A673 (cell line): ENCODE data around the gene TGDS. TPM values are rescaled to one million over a fixed set of nuclear protein-coding genes. Genes with fewer than 3 reads are reported as not detected.

Experiments
- BruUV-seq: library from RNA; stranded (reverse); fragments of 400-500 nt; replicated peaks from 2 replicates; lab custom pipeline; 2021; lab: Mats Ljungman, UMichigan
- CTCF ChIA-PET: fragments of 300-600 bp; sonication (Branson Sonifier 250); formaldehyde crosslinking; loops from one replicate; lab custom pipeline; 2022; ENCODE audit warnings: antibody characterized with exemption; lab: Charles Lee
- POLR2A ChIA-PET: fragments of 300-600 bp; sonication (Branson Sonifier 250); formaldehyde crosslinking; loops from one replicate; lab custom pipeline; 2022; ENCODE audit warnings: antibody characterized with exemption; ENCODE audit not compliant: low non-redundant PET; lab: Charles Lee
- DNase-seq: peaks from one replicate; pipeline ENCODE4 v3.0.0-alpha.2; 2015; ENCODE audit warnings: low spot score
- H3K27ac ChIP-seq: fragments of 200-600 bp; sonication (generic); 2 replicates; pipeline ENCODE4 v1.5.1; 2016; ENCODE audit warnings: mixed run types, low read depth, mild to moderate bottlenecking, mixed read lengths, antibody characterized with exemption, low read length; ENCODE audit not compliant: poor library complexity, severe bottlenecking
- H3K27me3 ChIP-seq: fragments of 200-600 bp; sonication (generic); replicated peaks from 2 replicates; pipeline ENCODE4 v1.6.1; 2017; ENCODE audit warnings: mixed run types, low read depth, mild to moderate bottlenecking, mixed read lengths, antibody characterized with exemption, low read length; ENCODE audit not compliant: insufficient read depth, poor library complexity
- H3K36me3 ChIP-seq: fragments of 200-600 bp; sonication (generic); 2 replicates; pipeline ENCODE4 v1.6.1; 2016; ENCODE audit warnings: mixed run types, mild to moderate bottlenecking, mixed read lengths, antibody characterized with exemption, low read length; ENCODE audit not compliant: insufficient read depth, poor library complexity, severe bottlenecking
- H3K4me1 ChIP-seq: fragments of 200-600 bp; sonication (generic); 2 replicates; pipeline ENCODE4 v1.6.1; 2017; ENCODE audit warnings: mixed run types, mild to moderate bottlenecking, mixed read lengths, antibody characterized with exemption, low read length; ENCODE audit not compliant: insufficient read depth, poor library complexity, severe bottlenecking
- H3K4me3 ChIP-seq: fragments of 200-600 bp; sonication (generic); 2 replicates; pipeline ENCODE4 v1.5.1; 2016; ENCODE audit warnings: low read depth, mixed run types, mild to moderate bottlenecking, mixed read lengths, low read length; ENCODE audit not compliant: poor library complexity, severe bottlenecking
- H3K9me3 ChIP-seq: fragments of 200-600 bp; sonication (generic); 2 replicates; pipeline ENCODE4 v1.6.1; 2016; ENCODE audit warnings: mixed run types, low read depth, mild to moderate bottlenecking, mixed read lengths, antibody characterized with exemption, low read length; ENCODE audit not compliant: poor library complexity, severe bottlenecking
- EZH2 ChIP-seq: fragments of 200-600 bp; sonication (generic); IDR thresholded peaks from 2 replicates; pipeline ENCODE4 v1.6.1; 2017; ENCODE audit warnings: borderline replicate concordance, low read depth, mild to moderate bottlenecking, mixed read lengths, antibody characterized with exemption, low read length; ENCODE audit not compliant: poor library complexity, severe bottlenecking
- intact Hi-C: fragments of 100-400 bp; cut with micrococcal nuclease; formaldehyde crosslinking; loops from one replicate; pipeline ENCODE4 v1.10.0; 2022; ENCODE audit not compliant: unreplicated experiment
- total RNA-seq: library from RNA; stranded (reverse); gene quantifications from 2 replicates; pipeline ENCODE4 v1.2.3, GENCODE V29; 2021
- TF ChIP-seq, protein P1 (sequence below): fragments of 300-800, 200-600 bp; sonication (generic); conservative IDR thresholded peaks from 2 replicates; pipeline ENCODE4 v1.5.1; 2017; ENCODE audit warnings: low read depth, mild to moderate bottlenecking, antibody characterized with exemption, low read length, moderate library complexity, mixed read lengths

The TGDS gene
- total RNA-seq, 1 experiment from 2014 or later: 9.0 TPM

- Histone ChIP-seq H3K4me3 (no peak overlapping the region), H3K27ac (no peak overlapping the region), H3K4me1 (peaks cover 8% of the 10 kb centered on the region), H3K27me3 (no peaks in the 10 kb centered on the region), H3K9me3 (no peaks in the 10 kb centered on the region), H3K36me3 (peaks cover 23% of the 10 kb centered on the region)
- no peak for DNase-seq
- POLR2A ChIA-PET: no interaction called here
- CTCF ChIA-PET: no interaction called here
- TF ChIP-seq, protein P1, sequence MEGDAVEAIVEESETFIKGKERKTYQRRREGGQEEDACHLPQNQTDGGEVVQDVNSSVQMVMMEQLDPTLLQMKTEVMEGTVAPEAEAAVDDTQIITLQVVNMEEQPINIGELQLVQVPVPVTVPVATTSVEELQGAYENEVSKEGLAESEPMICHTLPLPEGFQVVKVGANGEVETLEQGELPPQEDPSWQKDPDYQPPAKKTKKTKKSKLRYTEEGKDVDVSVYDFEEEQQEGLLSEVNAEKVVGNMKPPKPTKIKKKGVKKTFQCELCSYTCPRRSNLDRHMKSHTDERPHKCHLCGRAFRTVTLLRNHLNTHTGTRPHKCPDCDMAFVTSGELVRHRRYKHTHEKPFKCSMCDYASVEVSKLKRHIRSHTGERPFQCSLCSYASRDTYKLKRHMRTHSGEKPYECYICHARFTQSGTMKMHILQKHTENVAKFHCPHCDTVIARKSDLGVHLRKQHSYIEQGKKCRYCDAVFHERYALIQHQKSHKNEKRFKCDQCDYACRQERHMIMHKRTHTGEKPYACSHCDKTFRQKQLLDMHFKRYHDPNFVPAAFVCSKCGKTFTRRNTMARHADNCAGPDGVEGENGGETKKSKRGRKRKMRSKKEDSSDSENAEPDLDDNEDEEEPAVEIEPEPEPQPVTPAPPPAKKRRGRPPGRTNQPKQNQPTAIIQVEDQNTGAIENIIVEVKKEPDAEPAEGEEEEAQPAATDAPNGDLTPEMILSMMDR: no peak
- no peak for TF ChIP-seq EZH2
- intact Hi-C loops: no loop called here
- no TSS peak for BruUV-seq
These were observed 5.2 kb downstream of the TGDS start for GRCh38 chr13:94590744-94591143.

DNA sequence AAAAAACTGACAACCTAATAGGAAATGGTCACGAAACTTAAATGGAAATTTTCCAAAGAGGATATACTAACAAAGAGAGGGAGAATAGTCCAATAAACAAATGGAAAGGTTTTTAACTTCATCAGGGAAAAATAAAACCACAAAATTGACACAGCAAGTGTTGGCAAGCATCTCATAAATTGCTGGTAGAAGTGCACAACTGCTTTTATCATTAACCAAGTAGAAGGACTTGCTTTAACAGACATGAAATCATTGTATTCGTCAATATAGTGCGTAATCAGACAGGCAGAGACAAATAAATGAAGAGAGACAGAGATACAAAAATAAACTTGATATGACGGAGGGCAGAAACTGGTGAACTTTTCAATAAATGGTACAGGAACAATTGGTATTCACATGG is 7.4 kb downstream of the TGDS start:
- TF ChIP-seq, protein P1: no peak
- no peak for TF ChIP-seq EZH2
- H3K27me3 ChIP-seq: no peaks in the 10 kb centered on the region
- intact Hi-C loops: no loop called here
- H3K4me1 ChIP-seq: no peaks in the 10 kb centered on the region
- H3K4me3 ChIP-seq: no peak overlapping the region
- ChIA-PET CTCF (no interaction called here), POLR2A (no interaction called here)
- H3K9me3 ChIP-seq: no peaks in the 10 kb centered on the region
- BruUV-seq: no TSS peak
- H3K27ac ChIP-seq: no peak overlapping the region
- DNase-seq: no peak
- H3K36me3 ChIP-seq: peaks cover 23% of the 10 kb centered on the region

- CTCF ChIA-PET: no interaction called here
- no TSS peak for BruUV-seq
- intact Hi-C loops: no loop called here
- H3K36me3 ChIP-seq: peaks cover 24% of the 10 kb centered on the region
- no peaks in the 10 kb centered on the region for H3K9me3 ChIP-seq
- POLR2A ChIA-PET: no interaction called here
- no peaks in the 10 kb centered on the region for H3K27me3 ChIP-seq
- no peak overlapping the region for H3K4me3 ChIP-seq
- no peak overlapping the region for H3K27ac ChIP-seq
- no peak for TF ChIP-seq EZH2
- TF ChIP-seq, protein P1: no peak
- DNase-seq: no peak
- no peaks in the 10 kb centered on the region for H3K4me1 ChIP-seq
These were observed 9.6 kb downstream of the TGDS start for GRCh38 chr13:94586371-94586770.
